GOT3 (cell line): ENCODE data around the gene LIN7B.
"Not testable (repeated sequence)": the region's sequence is repeated elsewhere in the genome, so short reads cannot be mapped to it uniquely, and the experiment has no call there.

Source experiments
- DNase-seq: peaks from one replicate; lab custom pipeline; 2025; ENCODE audit warnings: mixed read lengths; lab: John Stamatoyannopoulos, UW

LIN7B gene

DNA sequence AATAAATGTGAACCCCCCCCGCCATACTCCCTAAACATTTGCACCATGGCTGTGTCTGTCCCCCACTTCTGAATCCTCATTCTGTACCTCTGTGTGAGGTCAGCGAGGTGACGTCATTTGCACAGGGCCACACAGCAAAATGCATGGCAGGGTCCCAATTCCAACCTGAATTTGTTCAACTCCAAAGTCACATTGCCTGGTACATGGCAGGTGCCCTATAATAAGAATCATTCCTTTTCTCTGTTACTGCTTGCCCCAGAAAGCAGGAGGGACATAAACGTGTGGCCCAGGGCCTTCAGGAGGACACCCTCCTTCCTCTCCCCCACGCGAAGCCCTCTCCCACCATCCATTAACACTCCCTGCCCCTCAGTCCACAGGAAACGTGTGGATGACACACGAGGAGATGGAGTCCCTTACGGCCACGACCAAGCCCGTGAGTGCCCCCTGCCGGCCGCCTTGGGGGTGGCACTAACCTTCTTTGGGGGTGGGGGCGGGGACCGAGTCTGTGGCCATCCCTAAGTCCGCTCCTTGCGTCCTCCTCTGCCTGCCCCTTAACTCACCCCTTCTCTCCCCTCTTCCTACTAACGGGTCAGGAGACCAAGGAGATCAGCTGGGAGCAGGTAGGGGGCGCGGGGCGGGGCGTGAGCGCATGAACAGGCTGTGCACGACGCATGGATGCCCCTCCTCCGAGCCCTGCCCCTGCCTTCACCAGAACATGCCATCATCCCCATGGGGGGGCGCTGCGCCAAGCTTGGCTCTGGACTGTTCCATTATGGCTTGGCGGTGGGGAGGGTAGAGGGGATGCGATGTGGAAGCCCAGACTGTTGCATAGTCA lies 31.6 kb downstream of the LIN7B start:
- peak; percentile 20 for DNase-seq

GRCh38 chr19:49146408-49146770 lies 32.2 kb downstream of the LIN7B start:
- not testable (repeated sequence) for DNase-seq

- DNase-seq, result no peak
Measured at GRCh38 chr19:49148044-49148682, 34.0 kb downstream of the LIN7B start.

GRCh38 chr19:49148784-49149651 lies 34.8 kb downstream of the LIN7B start:
- DNase-seq, result peak; percentile 73

DNA sequence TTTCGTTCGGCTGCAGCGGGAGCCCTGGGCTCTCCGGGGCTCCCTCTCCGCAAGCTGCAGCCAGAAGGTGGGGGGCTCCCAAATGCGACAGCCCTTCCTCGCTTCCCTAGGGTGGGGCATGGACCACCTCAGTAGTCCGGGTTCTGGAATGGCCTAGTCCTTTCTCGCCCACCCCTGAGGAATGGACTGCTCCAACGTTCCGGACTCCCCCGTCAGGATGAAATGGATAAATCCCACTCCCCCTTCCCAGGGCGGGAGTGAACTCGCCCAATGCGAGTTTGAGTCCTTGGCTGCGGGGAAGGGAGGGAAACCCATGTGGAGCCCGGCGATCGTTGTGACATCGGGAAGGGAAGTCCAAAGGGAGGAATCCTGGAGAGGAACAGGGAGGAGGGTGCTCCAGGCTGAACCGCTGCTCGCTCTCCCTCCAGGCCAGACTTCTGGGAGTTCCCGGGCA lies 35.5 kb downstream of the LIN7B start:
- DNase-seq, result peak; percentile 38

- no peak for DNase-seq
Measured at GRCh38 chr19:49150106-49150943, 36.2 kb downstream of the LIN7B start.

DNA sequence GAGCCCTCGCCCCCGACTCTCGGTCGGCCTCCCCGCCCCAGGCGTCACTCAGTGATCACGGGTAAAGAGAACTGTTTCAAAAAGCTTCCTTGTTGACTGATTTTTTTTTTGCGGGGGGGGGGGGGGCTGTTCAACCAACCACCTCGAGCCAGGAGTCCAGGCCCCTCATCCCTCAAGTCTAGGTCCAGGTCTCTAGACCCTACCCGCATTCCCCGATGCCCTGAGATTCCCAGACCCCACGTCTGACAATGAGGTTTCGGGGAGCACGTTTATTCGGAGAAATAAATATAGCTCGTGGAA lies 36.7 kb downstream of the LIN7B start:
- DNase-seq, result no peak

- DNase-seq, result no peak
Measured at GRCh38 chr19:49151267-49152118, 37.3 kb downstream of the LIN7B start.

DNA sequence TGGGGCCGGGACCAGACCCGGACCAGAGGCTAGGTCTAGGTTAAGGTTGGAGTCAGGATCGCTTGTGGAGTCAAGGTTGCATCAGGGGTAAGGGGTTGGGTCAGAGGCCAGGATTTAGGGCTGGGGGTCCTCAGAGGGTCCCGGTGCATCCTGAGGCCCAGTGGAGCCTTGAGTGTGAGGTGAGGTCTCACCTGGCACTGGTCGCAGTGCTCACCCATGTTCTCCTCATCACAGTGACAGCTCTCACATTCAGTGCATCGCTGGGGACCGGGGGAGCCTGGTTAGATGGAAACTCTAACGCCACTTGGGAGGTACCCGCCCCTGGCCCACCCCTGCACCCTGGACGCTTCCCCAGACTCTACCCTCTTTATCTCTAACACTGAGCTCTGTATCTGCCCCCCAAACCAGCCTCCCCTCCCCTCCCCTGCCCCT lies 38.0 kb downstream of the LIN7B start:
- DNase-seq, result no peak

DNA sequence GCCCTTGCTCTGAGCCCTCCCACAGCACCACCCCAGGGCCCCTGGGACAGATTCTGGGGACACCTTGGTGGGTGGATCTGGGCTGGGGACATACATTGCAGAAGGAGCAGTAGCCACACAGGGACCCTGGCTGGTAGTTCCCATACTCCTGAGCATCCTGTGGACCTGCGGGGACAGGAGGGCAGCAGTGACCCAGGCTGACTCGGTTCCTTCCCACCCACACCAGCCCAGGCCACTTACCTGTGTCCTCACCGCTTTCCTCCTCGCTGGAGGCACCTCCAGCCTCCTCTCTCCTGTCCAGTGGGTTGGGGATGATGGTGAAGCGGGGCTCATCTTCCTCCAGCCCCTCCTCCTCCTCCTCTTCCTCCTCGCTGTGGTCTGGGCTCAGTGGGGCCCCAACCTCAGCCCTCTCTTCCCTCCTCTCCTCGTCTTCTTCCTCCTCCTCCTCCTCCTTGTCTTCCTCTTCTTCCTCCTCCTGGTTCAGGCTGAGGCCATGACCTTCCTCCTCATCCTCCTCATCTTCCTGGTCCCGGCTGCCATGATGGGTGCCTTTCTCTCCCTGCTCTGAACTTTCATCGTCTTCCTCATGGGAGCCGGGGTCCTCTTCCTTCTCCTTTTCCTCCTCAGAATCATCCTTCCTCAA lies 39.1 kb downstream of the LIN7B start:
- DNase-seq, result no peak

GRCh38 chr19:49154279-49154678 lies 40.1 kb downstream of the LIN7B start:
- DNase-seq, result no peak

DNA sequence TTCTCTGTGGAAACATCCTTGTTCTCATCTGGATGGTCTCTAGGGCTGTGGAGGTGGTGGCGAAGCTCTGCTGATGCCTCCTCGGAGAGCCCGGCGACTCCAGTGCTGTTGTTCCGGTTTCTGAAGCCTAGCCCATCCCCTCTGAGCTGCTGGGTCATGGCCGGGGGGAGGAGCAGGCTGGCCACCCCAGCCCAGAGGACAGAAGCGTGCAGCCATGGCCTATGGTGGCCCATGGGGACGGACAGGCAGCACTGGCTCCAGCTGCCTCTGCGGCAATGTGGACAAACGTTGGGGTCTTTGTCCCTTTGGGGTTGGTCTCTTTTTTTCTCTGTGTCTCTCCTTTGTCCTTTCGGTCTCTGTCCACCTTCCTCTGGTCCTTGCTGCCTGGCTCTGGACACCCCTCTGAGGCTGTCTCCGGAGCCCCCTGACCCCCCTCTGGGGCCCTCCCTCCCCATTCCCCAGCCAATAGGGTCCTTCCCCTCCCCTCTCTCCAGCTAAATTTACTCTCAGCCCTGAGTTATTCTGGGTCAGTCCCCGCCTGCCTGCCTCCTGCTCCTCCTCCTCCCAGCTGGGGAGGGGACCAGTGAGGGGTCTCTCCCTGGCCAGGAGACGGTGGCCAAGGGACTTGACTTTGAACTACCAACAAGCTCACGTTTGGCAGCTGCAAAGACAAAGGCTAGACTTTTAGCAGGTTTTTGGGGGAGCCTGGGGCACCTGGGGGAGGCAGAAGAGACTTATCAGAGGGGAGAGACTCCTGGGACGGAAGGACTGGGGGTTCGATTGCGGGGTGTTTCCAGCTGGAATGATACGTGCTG lies 41.0 kb downstream of the LIN7B start, which contains the start of gene HRC:
TSS of gene HRC (minus strand) at position 392 of the 815 bp plus-strand sequence. CDS start at position 233, 159 bp downstream.
- no peak for DNase-seq

GRCh38 chr19:49155820-49156346 lies 41.7 kb downstream of the LIN7B start:
- no peak for DNase-seq

DNA sequence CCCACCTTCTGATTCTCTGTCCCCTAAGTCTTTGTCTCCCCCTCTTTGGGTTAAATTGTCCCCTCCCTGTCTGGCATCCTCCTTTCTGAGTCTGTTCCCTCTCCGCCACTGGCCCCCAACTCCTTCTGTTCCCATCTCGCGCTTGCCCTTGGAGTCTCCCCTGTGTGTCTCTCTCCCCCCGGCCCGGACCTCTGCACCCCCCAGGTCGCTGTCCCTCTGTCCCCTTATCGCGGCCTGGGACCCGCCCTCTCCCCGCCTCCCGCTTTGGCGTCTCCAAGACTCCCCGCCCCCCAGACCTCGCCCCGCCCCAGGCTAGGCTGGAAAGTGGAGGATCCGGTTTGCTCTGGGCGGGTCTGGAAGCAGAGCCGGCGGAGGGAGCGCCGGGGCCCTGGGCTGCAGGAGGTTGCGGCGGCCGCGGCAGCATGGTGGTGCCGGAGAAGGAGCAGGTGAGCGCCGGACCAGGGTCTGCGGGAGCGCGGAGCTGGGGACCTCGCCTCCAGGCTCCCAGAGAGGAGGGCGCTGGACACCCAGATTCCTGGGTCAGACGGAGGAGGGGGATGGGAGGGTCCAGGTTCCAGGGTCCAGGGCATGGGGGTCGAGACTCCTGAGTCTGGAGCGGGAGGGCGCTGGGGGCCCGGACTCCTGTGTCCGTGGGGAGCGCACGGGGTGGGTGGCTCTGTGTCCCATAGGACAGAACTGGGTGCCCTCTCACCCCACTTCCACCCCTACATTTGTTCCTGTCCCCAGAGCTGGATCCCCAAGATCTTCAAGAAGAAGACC lies 43.5 kb downstream of the LIN7B start, which contains the start of gene TRPM4:
TSS of gene TRPM4 (plus strand) at position 348 of the 780 bp plus-strand sequence. CDS start at position 423, 75 bp downstream.
- DNase-seq, result no peak

DNA sequence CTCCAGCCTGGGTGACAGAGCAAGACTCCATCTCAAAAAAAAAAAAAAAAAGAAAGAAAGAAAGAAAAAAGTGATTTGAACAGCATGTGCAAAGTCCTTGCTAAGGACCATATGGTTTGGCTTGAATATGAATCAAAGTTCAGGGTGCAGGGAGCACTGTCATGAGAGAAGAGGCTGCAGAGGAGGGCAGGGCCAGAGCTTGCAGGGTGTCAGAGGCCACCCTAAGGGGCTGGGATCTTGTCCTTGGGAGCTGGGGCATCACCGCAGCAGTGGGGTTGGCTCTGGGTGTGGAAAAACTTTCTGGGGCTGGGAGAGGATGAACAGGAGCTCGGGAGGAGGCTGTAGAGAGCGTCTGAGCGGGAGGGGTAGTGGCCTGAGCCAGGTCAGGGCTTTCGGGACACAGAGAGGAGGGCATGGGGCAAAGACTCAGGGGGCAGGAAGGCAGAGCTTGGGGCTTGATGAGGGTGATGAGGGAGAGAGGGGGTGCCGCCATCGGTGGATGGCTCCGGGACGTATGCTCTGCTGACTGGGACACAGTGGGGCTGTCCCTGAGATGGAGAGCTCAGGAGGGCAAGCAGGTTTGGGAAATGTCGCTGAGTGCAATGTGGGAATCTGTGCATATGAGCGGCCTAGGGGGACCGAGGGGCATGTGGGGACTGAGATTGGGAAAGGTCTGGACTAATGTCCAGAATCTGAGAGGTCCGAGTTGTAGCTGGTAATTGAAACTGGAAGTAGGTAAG lies 46.5 kb downstream of the LIN7B start:
- no peak for DNase-seq

DNA sequence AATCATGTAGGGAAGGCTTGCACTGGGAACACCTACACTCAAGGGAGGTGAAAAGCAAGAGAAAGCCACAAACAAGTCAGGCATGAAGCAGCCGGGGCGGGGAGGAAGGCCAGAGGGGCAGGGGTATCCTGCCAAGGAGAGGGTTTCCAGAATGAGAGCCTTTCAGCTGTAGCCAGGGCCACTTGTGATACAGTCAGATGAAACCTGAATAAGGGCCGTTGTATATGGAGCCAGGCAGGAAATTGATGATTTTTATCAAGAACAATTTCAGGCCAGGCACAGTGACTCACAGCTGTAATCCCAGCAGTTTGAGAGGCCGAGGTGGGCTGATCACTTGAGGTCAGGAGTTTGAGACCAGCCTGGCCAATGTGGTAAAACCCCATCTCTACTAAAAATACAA lies 47.8 kb downstream of the LIN7B start:
- no peak for DNase-seq

GRCh38 chr19:49165111-49165750 lies 51.1 kb downstream of the LIN7B start:
- no peak for DNase-seq
